PC-9 (cell line): ENCODE results near the gene DPH5. TPM values are rescaled to one million over a fixed set of nuclear protein-coding genes. Genes with fewer than 3 reads are reported as not detected.

Experiments
- BruUV-seq: library from RNA; stranded (reverse); fragments of 400-500 nt; replicated peaks from 2 replicates; lab custom pipeline; 2021; lab: Mats Ljungman, UMichigan
- CTCF ChIA-PET: fragments of 300-600 bp; sonication (Branson Sonifier 250); formaldehyde crosslinking; loops from one replicate; lab custom pipeline; 2022; ENCODE audit warnings: antibody characterized with exemption; lab: Charles Lee
- POLR2A ChIA-PET: fragments of 300-600 bp; sonication (Branson Sonifier 250); formaldehyde crosslinking; loops from one replicate; lab custom pipeline; 2022; ENCODE audit warnings: antibody characterized with exemption; ENCODE audit not compliant: unreplicated experiment; lab: Charles Lee
- DNase-seq, 2 experiments: peaks; one replicate each; pipeline versions ENCODE4 v3.0.0 to v3.0.0-alpha.2; 2015 to 2022; ENCODE audit warnings: mixed read lengths in 1 of 2
- H2AFZ ChIP-seq: fragments of 200-600 bp; sonication (generic); 2 replicates; pipeline ENCODE4 v1.8.1; 2017; ENCODE audit warnings: antibody characterized with exemption
- H3F3A ChIP-seq: fragments of 200-600 bp; sonication (generic); 2 replicates; pipeline ENCODE4 v1.8.1; 2017; ENCODE audit warnings: antibody characterized with exemption, mild to moderate bottlenecking, low read depth; ENCODE audit not compliant: insufficient read depth
- H3K27ac ChIP-seq: fragments of 200-600 bp; sonication (generic); 2 replicates; pipeline ENCODE4 v1.6.1; 2016; ENCODE audit warnings: mixed run types
- H3K27me3 ChIP-seq: fragments of 200-600 bp; sonication (generic); 2 replicates; pipeline ENCODE4 v1.6.1; 2016; ENCODE audit warnings: low read depth, mixed run types; ENCODE audit not compliant: insufficient read depth
- H3K36me3 ChIP-seq: fragments of 200-600 bp; sonication (generic); 2 replicates; pipeline ENCODE4 v1.6.1; 2016; ENCODE audit warnings: low read depth, mixed run types
- H3K4me1 ChIP-seq: fragments of 200-600 bp; sonication (generic); replicated peaks from 2 replicates; pipeline ENCODE4 v1.6.1; 2016; ENCODE audit warnings: mixed run types; ENCODE audit not compliant: insufficient read depth
- H3K4me2 ChIP-seq: fragments of 200-600 bp; sonication (generic); 2 replicates; pipeline ENCODE4 v1.6.1; 2017; ENCODE audit warnings: mixed run types
- H3K4me3 ChIP-seq: fragments of 200-600 bp; sonication (generic); 2 replicates; pipeline ENCODE4 v1.6.1; 2016; ENCODE audit warnings: mixed run types
- H3K79me2 ChIP-seq: fragments of 200-600 bp; sonication (generic); 2 replicates; pipeline ENCODE4 v1.6.1; 2017; ENCODE audit warnings: low read depth, mixed run types
- H3K9me2 ChIP-seq: fragments of 200-600 bp; sonication (generic); 2 replicates; pipeline ENCODE4 v1.8.1; 2017; ENCODE audit warnings: mild to moderate bottlenecking; ENCODE audit not compliant: insufficient read depth
- H3K9me3 ChIP-seq: fragments of 200-600 bp; sonication (generic); 2 replicates; pipeline ENCODE4 v1.8.1; 2016; ENCODE audit warnings: low read depth; ENCODE audit not compliant: insufficient read depth
- H4K20me1 ChIP-seq: fragments of 200-600 bp; sonication (generic); 2 replicates; pipeline ENCODE4 v1.8.1; 2017; ENCODE audit not compliant: insufficient read depth
- EZH2 ChIP-seq: fragments of 200-600 bp; sonication (generic); IDR thresholded peaks from 2 replicates; pipeline ENCODE4 v1.8.0; 2017; ENCODE audit warnings: antibody characterized with exemption, low read depth
- intact Hi-C: fragments of 100-400 bp; cut with micrococcal nuclease; formaldehyde crosslinking; loops from one replicate; pipeline ENCODE4 v1.10.0; 2022; ENCODE audit not compliant: unreplicated experiment
- total RNA-seq: library from RNA; stranded (reverse); gene quantifications from 2 replicates; pipeline ENCODE4 v1.2.3, GENCODE V29; 2021
- TF ChIP-seq, protein P1 (sequence below): fragments of 200-600 bp; sonication (generic); conservative IDR thresholded peaks from 2 replicates; pipeline ENCODE4 v1.6.1; 2017; ENCODE audit warnings: mixed run types, antibody characterized with exemption, mild to moderate bottlenecking, moderate library complexity

Gene DPH5
- total RNA-seq, 1 experiment from 2014 or later = 39.4 TPM

DNA sequence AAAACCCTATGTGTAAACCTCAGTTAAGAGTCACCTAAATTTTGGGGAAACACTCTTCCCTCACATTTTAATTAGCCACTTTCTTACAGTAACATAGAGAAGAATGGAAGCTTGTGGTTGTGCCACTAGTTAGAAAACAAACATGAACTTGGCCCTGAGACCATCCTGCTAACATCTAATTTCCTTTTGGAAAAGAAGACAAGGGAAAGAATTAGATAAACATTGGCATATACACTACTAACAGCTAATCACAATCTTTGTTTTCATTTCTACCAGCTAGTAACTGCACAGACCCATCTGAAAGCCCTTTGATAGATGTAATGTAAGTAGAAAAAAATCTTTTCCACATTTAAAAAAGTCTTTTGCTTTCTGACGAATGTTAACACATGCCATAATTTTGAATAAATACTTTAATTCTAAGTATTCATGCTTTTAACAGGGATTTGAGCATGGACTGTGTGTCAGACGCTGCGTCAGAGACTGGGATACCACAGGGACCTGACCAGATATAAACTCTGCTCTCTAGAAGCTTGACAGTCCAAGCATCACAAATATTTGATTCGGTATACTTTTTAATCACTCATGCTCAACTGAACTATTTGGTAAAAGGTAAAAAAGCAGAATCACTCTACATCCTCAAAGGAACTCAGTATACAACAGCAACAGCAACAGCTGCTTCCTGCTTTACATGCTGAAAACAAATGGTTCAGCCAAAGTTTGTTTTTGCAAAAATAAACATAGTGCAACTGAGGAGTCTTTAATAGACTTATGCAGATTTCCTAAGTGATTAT lies 30.2 kb downstream of the DPH5 start:
- BruUV-seq = no TSS peak
- POLR2A ChIA-PET = no interaction called here
- no peak overlapping the region for H3K27ac ChIP-seq

DNA sequence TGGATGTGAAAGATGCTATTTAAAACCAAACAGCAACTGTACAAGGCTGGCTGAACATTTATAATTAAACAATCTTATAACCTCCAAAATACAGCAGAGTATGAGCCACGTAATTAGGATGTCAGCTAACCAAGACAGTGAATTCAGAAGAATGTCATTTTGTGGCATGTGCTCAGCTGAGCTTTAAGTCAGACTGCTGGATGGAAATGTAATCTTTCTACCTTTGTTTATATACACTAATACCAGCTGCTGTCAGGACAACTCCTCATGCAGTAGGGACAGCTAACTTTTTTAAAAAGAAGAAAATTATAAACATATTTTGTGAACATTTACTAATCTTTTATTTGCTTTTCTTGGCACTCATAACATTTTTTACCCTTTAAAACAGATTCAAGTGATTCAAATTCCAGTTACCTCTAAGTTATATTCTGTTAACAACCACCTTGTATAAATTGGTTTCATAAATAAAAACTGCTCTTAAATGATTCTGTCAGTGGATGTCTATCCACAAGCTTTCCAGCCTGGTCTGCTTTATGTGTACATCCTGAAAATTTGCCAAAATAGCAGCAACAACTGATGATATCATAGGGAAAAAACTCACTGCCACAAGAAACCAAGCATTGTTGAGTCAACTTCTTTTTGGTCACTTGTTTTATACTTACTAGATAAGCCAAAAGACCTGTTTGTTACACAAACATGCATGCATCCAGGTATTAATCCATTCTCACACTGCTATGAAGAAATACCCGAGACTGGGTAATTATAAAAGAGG lies 36.1 kb downstream of the DPH5 start:
- no peaks in the 10 kb centered on the region for H3K9me3 ChIP-seq
- H3K9me2 ChIP-seq = no peaks in the 10 kb centered on the region
- H3K27me3 ChIP-seq = no peaks in the 10 kb centered on the region
- ChIA-PET POLR2A (no interaction called here), CTCF (no interaction called here)
- H3K4me2 ChIP-seq = no peak overlapping the region
- DNase-seq = no peak
- no TSS peak for BruUV-seq
- no peak overlapping the region for H2AFZ ChIP-seq
- no peaks in the 10 kb centered on the region for H3K79me2 ChIP-seq
- intact Hi-C loops = no loop called here
- H3F3A ChIP-seq = peaks cover 6% of the 10 kb centered on the region; the same call in 1 of the 2 replicates
- no peak for TF ChIP-seq EZH2
- TF ChIP-seq, protein P1, sequence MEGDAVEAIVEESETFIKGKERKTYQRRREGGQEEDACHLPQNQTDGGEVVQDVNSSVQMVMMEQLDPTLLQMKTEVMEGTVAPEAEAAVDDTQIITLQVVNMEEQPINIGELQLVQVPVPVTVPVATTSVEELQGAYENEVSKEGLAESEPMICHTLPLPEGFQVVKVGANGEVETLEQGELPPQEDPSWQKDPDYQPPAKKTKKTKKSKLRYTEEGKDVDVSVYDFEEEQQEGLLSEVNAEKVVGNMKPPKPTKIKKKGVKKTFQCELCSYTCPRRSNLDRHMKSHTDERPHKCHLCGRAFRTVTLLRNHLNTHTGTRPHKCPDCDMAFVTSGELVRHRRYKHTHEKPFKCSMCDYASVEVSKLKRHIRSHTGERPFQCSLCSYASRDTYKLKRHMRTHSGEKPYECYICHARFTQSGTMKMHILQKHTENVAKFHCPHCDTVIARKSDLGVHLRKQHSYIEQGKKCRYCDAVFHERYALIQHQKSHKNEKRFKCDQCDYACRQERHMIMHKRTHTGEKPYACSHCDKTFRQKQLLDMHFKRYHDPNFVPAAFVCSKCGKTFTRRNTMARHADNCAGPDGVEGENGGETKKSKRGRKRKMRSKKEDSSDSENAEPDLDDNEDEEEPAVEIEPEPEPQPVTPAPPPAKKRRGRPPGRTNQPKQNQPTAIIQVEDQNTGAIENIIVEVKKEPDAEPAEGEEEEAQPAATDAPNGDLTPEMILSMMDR = no peak
- H4K20me1 ChIP-seq = no peaks in the 10 kb centered on the region
- no peaks in the 10 kb centered on the region for H3K4me1 ChIP-seq
- peaks cover 34% of the 10 kb centered on the region for H3K36me3 ChIP-seq
- no peak overlapping the region for H3K27ac ChIP-seq
- no peak overlapping the region for H3K4me3 ChIP-seq

More for the DNA sequence above, 30.2 kb downstream of the DPH5 start:
- Histone ChIP-seq H3K4me1 (no peaks in the 10 kb centered on the region), H4K20me1 (no peaks in the 10 kb centered on the region), H3K4me2 (no peak overlapping the region), H3K36me3 (peaks cover 27% of the 10 kb centered on the region), H3K79me2 (no peaks in the 10 kb centered on the region), H3F3A (no peaks in the 10 kb centered on the region), H3K9me3 (no peaks in the 10 kb centered on the region), H3K27me3 (no peaks in the 10 kb centered on the region), H3K4me3 (no peak overlapping the region), H3K9me2 (no peaks in the 10 kb centered on the region), H2AFZ (no peak overlapping the region)
- CTCF ChIA-PET = no interaction called here
- TF ChIP-seq, protein P1 = no peak
- TF ChIP-seq EZH2 = no peak
- DNase-seq = no peak
- intact Hi-C loops = no loop called here

DNA sequence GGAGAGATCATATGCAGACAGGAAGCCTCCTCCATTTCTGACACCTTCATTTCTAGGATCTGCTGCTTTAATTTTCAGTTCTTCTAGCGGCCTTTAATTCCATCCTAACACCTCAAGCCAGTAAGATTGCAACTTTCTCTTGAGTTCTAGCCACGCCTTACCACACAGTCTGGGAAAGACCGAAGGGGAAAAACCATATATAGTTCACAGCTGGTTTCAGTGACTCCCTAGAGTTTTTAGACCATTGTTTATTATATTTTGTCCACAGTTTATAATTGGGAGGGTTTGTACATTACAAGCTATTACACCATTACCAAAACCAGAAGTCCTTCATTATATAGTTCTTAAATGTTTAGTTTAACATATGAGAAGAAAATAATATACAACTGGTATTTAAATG lies 37.5 kb downstream of the DPH5 start:
- Histone ChIP-seq H3K4me3 (no peak overlapping the region), H3K27me3 (no peaks in the 10 kb centered on the region), H3F3A (peaks cover 13% of the 10 kb centered on the region), H3K4me1 (no peaks in the 10 kb centered on the region), H3K9me2 (no peaks in the 10 kb centered on the region), H3K9me3 (no peaks in the 10 kb centered on the region), H2AFZ (no peak overlapping the region), H3K36me3 (peaks cover 34% of the 10 kb centered on the region), H4K20me1 (no peaks in the 10 kb centered on the region), H3K4me2 (no peak overlapping the region), H3K27ac (no peak overlapping the region), H3K79me2 (no peaks in the 10 kb centered on the region)
- intact Hi-C loops = no loop called here
- ChIA-PET CTCF (no interaction called here), POLR2A (interaction anchor here (0.6 kb wide), 1 partner anchor 17 kb away, joined by 5 read pairs; no protein-coding TSS in a partner anchor)
- BruUV-seq = no TSS peak
- no peak for DNase-seq
- TF ChIP-seq, protein P1 = no peak
- TF ChIP-seq EZH2 = no peak
